ENCODE results near the gene ARL8A. TPM values are rescaled to one million over a fixed set of nuclear protein-coding genes. Genes with fewer than 3 reads are reported as not detected.
"Not testable (repeated sequence)": the region's sequence is repeated elsewhere in the genome, so short reads cannot be mapped to it uniquely, and the experiment has no call there.

Gene ARL8A
- total RNA-seq, 2 donors from 2014 or later = 30.3 to 57.0 TPM

DNA sequence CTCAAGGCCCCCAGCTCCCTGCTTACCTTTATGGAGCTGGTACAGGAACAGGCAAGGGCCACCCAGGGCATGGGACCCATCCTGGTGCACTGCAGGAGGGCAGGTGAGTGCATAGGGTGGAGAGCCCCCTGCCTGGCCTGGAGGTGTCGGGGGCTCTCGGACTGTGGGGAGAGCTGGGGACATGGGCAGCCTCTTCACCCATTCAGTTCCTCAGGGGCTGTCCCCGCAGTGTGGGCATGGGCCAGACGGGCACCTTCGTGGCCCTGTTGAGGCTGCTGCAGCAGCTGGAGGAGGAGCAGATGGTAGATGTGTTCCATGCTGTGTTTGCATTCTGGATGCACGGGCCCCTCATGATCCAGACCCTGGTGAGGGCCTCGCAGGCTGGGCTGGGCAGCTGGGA is 41.8 kb upstream of the ARL8A start:
- DNase-seq = no peak
- TF ChIP-seq, protein P1, sequence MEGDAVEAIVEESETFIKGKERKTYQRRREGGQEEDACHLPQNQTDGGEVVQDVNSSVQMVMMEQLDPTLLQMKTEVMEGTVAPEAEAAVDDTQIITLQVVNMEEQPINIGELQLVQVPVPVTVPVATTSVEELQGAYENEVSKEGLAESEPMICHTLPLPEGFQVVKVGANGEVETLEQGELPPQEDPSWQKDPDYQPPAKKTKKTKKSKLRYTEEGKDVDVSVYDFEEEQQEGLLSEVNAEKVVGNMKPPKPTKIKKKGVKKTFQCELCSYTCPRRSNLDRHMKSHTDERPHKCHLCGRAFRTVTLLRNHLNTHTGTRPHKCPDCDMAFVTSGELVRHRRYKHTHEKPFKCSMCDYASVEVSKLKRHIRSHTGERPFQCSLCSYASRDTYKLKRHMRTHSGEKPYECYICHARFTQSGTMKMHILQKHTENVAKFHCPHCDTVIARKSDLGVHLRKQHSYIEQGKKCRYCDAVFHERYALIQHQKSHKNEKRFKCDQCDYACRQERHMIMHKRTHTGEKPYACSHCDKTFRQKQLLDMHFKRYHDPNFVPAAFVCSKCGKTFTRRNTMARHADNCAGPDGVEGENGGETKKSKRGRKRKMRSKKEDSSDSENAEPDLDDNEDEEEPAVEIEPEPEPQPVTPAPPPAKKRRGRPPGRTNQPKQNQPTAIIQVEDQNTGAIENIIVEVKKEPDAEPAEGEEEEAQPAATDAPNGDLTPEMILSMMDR (IDR thresholded peaks at IDR 0.05) = no peak
- H3K9me3 ChIP-seq = no peaks in the 10 kb centered on the region
- H3K4me3 ChIP-seq = no peak overlapping the region
- no peaks in the 10 kb centered on the region for H3K27me3 ChIP-seq
- H3K27ac ChIP-seq = no peak overlapping the region
- H3K9ac ChIP-seq (ENCODE audit: low read depth in 2 of 2, low read length in 2 of 2) = no peak overlapping the region
- H3K4me1 ChIP-seq = no peaks in the 10 kb centered on the region
- intact Hi-C loops (cut with DNase I) = loop anchor here (5.0 kb wide), 1 partner anchor 531 kb away; no protein-coding TSS in a partner anchor
- no peaks in the 10 kb centered on the region for H3K36me3 ChIP-seq

DNA sequence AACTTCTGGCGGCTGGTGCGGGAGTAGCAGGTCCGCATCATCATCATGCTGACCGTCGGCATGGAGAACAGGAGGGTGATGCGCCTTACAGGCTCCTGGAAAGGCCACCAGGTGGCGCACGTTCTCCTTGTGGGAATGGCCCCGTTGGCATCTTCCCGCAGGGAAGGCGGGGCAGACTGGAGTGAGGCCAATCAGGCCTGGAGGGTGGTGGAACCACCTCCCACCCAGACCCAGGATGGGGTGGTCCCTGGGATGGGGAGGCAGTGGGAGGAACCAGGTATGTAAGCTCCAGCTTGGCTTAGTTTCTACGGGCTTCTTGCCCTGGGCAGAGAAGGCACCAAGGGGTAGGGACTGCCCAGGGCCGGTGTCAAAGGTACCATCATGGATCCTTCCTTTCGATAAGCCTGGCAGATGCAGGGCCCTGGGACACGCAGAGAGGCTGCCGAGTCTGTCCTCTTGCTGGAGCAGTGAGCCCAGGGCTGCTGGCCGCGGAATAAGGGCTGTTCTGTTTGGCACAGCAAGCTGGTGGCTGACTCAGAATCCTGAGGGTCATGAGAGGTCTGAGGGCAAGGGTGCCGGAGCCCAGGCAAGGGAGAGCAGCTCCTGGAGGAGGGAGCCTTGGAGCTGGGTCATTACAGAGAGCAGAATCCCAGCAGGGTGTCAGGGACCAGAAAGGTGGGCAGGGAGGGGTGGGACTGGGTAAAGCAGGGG is 40.4 kb upstream of the ARL8A start:
- no peaks in the 10 kb centered on the region for H3K27me3 ChIP-seq
- H3K27ac ChIP-seq = no peak overlapping the region
- no peak overlapping the region for H3K9ac ChIP-seq (ENCODE audit: low read depth in 2 of 2, low read length in 2 of 2)
- TF ChIP-seq, protein P1 (IDR thresholded peaks at IDR 0.05) = peak; percentile 89
- intact Hi-C loops (cut with DNase I) = loop anchor here (5.0 kb wide), 1 partner anchor 532 kb away; no protein-coding TSS in a partner anchor
- no peaks in the 10 kb centered on the region for H3K4me1 ChIP-seq
- H3K36me3 ChIP-seq = no peaks in the 10 kb centered on the region
- no peaks in the 10 kb centered on the region for H3K9me3 ChIP-seq
- no peak overlapping the region for H3K4me3 ChIP-seq
- DNase-seq = peak; percentile 89

DNA sequence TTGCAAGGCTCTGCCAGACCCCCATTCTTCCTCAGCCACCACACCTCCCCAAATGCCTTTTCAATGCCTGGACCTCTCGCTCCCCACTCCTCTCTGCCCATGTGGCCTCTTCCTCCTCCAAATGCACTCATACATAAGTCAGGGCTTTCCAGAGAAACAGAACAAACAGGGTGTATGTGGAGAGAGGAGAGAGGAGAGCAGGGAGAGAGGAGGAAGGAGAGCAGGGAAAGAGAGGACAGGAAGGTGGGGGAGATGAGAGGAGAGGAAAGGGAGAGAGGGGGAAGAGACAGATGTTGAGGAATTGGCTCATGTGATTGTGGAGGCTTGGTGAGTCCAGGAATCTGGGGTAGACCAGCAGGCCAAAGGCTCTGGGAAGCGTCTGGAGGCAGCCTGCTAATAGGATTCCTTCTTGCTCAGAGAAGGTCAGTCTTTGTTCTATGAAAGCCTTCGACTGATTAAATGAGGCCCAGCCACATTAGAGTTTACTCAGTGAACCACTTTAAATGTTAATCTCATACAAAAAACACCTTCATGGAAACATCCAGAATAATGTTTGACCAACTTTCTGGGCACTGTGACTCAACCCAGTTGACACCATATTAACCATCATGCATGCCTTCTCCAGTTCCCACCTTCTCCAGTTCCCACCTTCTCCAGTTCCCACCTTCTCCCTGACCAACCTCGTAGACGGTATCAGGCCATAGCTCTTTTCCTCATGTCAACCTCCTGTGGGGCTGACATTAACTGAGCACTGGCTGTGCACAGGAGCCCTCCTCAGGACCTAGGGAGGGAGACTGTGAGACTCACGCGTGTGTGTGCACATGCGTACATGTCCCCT is 37.7 kb upstream of the ARL8A start:
- Histone ChIP-seq H3K9me3 (no peaks in the 10 kb centered on the region), H3K27ac (no peak overlapping the region), H3K4me1 (no peaks in the 10 kb centered on the region), H3K4me3 (no peak overlapping the region), H3K27me3 (no peaks in the 10 kb centered on the region), H3K9ac (ENCODE audit: low read depth in 2 of 2, low read length in 2 of 2) (no peak overlapping the region), H3K36me3 (no peaks in the 10 kb centered on the region)
- TF ChIP-seq, protein P1 (IDR thresholded peaks at IDR 0.05) = no peak
- DNase-seq = no peak
- intact Hi-C loops (cut with DNase I) = no loop called here

DNA sequence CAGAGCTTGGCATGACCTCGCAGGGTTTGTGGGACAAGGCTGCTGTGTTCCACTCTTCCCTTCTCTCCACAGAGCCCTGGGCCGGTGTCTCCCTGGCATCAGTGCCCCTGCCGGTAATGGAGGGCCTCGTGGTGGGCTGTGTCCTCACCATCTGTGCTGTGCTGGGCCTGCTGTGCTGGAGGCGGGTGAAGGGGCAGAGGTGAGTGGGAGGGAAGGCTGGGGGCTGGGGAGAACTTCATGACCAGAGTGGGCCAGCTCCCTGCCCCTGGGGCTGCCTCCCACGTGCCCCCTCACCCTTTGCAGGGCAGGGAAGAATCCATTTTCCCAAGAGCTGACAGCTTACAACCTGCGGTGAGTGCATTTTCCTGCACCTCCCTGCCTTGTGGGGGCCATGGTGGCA is 37.0 kb upstream of the ARL8A start:
- no peak overlapping the region for H3K4me3 ChIP-seq
- H3K4me1 ChIP-seq = no peaks in the 10 kb centered on the region
- no peak overlapping the region for H3K9ac ChIP-seq (ENCODE audit: low read depth in 2 of 2, low read length in 2 of 2)
- intact Hi-C loops (cut with DNase I) = no loop called here
- TF ChIP-seq, protein P1 (IDR thresholded peaks at IDR 0.05) = no peak
- H3K27me3 ChIP-seq = no peaks in the 10 kb centered on the region
- H3K36me3 ChIP-seq = no peaks in the 10 kb centered on the region
- no peak for DNase-seq
- H3K27ac ChIP-seq = no peak overlapping the region
- H3K9me3 ChIP-seq = no peaks in the 10 kb centered on the region

DNA sequence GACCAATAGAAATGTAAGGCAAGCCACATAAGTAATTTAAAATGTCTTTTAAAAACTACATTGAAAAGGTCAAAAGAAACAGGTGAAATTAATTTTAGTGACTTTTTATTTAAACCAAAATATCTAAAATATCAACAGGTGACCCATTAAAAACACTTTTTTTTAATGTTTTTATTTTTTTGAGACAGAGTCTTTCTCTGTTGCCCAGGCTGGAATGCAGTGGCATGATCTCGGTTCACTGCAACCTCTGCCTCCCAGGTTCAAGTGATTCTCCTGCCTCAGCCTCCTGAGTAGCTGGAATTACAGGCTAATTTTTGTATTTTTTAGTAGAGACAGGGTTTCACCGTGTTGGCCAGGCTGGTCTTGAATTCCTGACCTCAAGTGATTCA is 36.2 kb upstream of the ARL8A start:
- H3K4me3 ChIP-seq; H3K9me3 ChIP-seq; DNase-seq; H3K36me3 ChIP-seq; H3K4me1 ChIP-seq; H3K27ac ChIP-seq; H3K27me3 ChIP-seq; intact Hi-C loops (cut with DNase I); H3K9ac ChIP-seq (ENCODE audit: low read depth in 2 of 2, low read length in 2 of 2): not testable (repeated sequence)
